Endothelial cell of umbilical vein (primary cell): ENCODE measurements around the gene JDP2. TPM values are rescaled to one million over a fixed set of nuclear protein-coding genes. Genes with fewer than 3 reads are reported as not detected.

Experiments
- BruUV-seq: library from RNA; stranded (reverse); fragments of 400-500 nt; replicated peaks from 2 replicates; lab custom pipeline; 2021; lab: Mats Ljungman, UMichigan
- CTCF ChIA-PET: fragments of 300-600, 350-600 bp; sonication (Branson Sonifier 250); formaldehyde crosslinking; loops from one replicate; lab custom pipeline; 2021; ENCODE audit warnings: antibody characterized with exemption, inconsistent platforms; lab: Charles Lee
- POLR2A ChIA-PET: fragments of 300-600, 350-600 bp; sonication (Branson Sonifier 250); formaldehyde crosslinking; loops from one replicate; lab custom pipeline; 2021; ENCODE audit warnings: antibody characterized with exemption, inconsistent platforms; lab: Charles Lee
- DNase-seq: peaks from one replicate; pipeline ENCODE4 v3.0.0-alpha.2; 2011; ENCODE audit warnings: low read depth, low spot score
- FAIRE-seq: peaks from 2 replicates; lab custom pipeline; 2011; peaks lifted over from hg19 to GRCh38; lab: Jason Lieb, UNC
- H2AFZ ChIP-seq: 2 replicates; pipeline ENCODE4 v1.6.0; 2012; ENCODE audit warnings: low read depth, low read length, control low read depth, inconsistent platforms
- H3K27ac ChIP-seq: 2 replicates; pipeline ENCODE4 v1.5.1; 2011; ENCODE audit warnings: low read depth, mild to moderate bottlenecking, control low read depth, low read length, moderate library complexity; ENCODE audit not compliant: insufficient read depth
- H3K27me3 ChIP-seq, 2 experiments: 2 replicates each; pipeline versions ENCODE4 v1.6.0 to v1.6.1; 2011; ENCODE audit warnings: low read length in 2 of 2, mixed read lengths in 1 of 2; ENCODE audit not compliant: control insufficient read depth in 2 of 2, insufficient read depth in 2 of 2
- H3K36me3 ChIP-seq, 2 experiments: 2 replicates in 1 of 2; 3 replicates in 1 of 2; pipeline ENCODE4 v1.5.1; 2011; ENCODE audit warnings: low read length in 2 of 2, mild to moderate bottlenecking in 1 of 2, moderate library complexity in 1 of 2; ENCODE audit not compliant: control insufficient read depth in 2 of 2, insufficient read depth in 2 of 2; ENCODE audit errors: extremely low read depth in 1 of 2
- H3K4me1 ChIP-seq: 3 replicates; pipeline ENCODE4 v1.5.1; 2011; ENCODE audit warnings: mild to moderate bottlenecking, low read length; ENCODE audit not compliant: control insufficient read depth, insufficient read depth; ENCODE audit errors: extremely low read depth
- H3K4me2 ChIP-seq: 2 replicates; pipeline ENCODE4 v1.6.1; 2011; ENCODE audit warnings: low read length, control low read depth, mixed read lengths; ENCODE audit not compliant: insufficient read depth
- H3K4me3 ChIP-seq, 3 experiments: fragments of 200-600 bp in 1 of 3; sonication (generic), shearing (Covaris generic) in 1 of 3; replicated peaks in 1 of 3; 2 replicates each; pipeline ENCODE4 v1.5.1; 2011 to 2016; ENCODE audit warnings: control low read depth in 3 of 3, low read length in 3 of 3, mild to moderate bottlenecking in 2 of 3, inconsistent platforms in 1 of 3, low read depth in 1 of 3, moderate library complexity in 1 of 3; ENCODE audit not compliant: insufficient read depth in 1 of 3
- H3K79me2 ChIP-seq: 2 replicates; pipeline ENCODE4 v1.6.0; 2012; ENCODE audit warnings: low read length, inconsistent platforms; ENCODE audit not compliant: control insufficient read depth, insufficient read depth
- H3K9ac ChIP-seq: replicated peaks from 2 replicates; pipeline ENCODE3; 2011; ENCODE audit warnings: low read length, control low read depth; ENCODE audit not compliant: insufficient read depth; ENCODE audit errors: extremely low read depth
- H3K9me1 ChIP-seq: replicated peaks from 3 replicates; pipeline ENCODE4 v1.6.0; 2011; ENCODE audit warnings: mild to moderate bottlenecking, low read length; ENCODE audit not compliant: control insufficient read depth, insufficient read depth; ENCODE audit errors: extremely low read depth
- H3K9me3 ChIP-seq: replicated peaks from 2 replicates; pipeline ENCODE4 v1.5.1; 2012; ENCODE audit warnings: low read length, inconsistent platforms; ENCODE audit not compliant: control insufficient read depth, insufficient read depth
- H4K20me1 ChIP-seq: replicated peaks from 2 replicates; pipeline ENCODE3; 2011; ENCODE audit warnings: mild to moderate bottlenecking, low read length; ENCODE audit not compliant: control insufficient read depth, insufficient read depth; ENCODE audit errors: extremely low read depth
- EZH2 ChIP-seq: IDR thresholded peaks from 2 replicates; pipeline ENCODE4 v1.6.1; 2012; ENCODE audit warnings: borderline replicate concordance, low read depth, mild to moderate bottlenecking, moderate library complexity, low read length, inconsistent platforms; ENCODE audit not compliant: severe bottlenecking
- FOS ChIP-seq: IDR thresholded peaks from 2 replicates; pipeline ENCODE4 v1.6.1; 2011; ENCODE audit warnings: mild to moderate bottlenecking, low read length, moderate library complexity, borderline replicate concordance; ENCODE audit not compliant: insufficient read depth
- GATA2 ChIP-seq: IDR thresholded peaks from 2 replicates; pipeline ENCODE4 v1.7.0; 2011; ENCODE audit warnings: low read depth, mild to moderate bottlenecking, moderate library complexity, mixed read lengths, low read length; ENCODE audit not compliant: insufficient read length, insufficient read depth
- JUN ChIP-seq: IDR thresholded peaks from 2 replicates; pipeline ENCODE4 v1.6.1; 2011; ENCODE audit warnings: borderline replicate concordance, low read depth; ENCODE audit not compliant: insufficient read length, insufficient read depth
- MAX ChIP-seq: IDR thresholded peaks from 2 replicates; pipeline ENCODE4 v1.6.1; 2011; ENCODE audit not compliant: insufficient read depth, insufficient read length
- MYC ChIP-seq: IDR thresholded peaks from one replicate; pipeline ENCODE4 v1.6.1; 2011; ENCODE audit warnings: mild to moderate bottlenecking, low read depth, low read length
- POLR2A ChIP-seq: IDR thresholded peaks from 2 replicates; pipeline ENCODE4 v1.6.1; 2012; ENCODE audit warnings: low read depth, mild to moderate bottlenecking, control low read depth, low read length
- POLR2AphosphoS5 ChIP-seq: IDR thresholded peaks from 2 replicates; pipeline ENCODE4 v1.6.1; 2012; ENCODE audit warnings: low read depth, mild to moderate bottlenecking, control low read depth, low read length, moderate library complexity; ENCODE audit not compliant: insufficient read depth
- dilution Hi-C: fragments of 300-500 bp; cut with MboI; formaldehyde crosslinking; loops from one replicate; pipeline ENCODE4 v1.15.0; 2019; ENCODE audit warnings: low sequenced_read_pairs; ENCODE audit not compliant: extremely low pct_ligation_motif_present
- intact Hi-C: fragments of 100-400 bp; cut with micrococcal nuclease; formaldehyde crosslinking; loops from one replicate; pipeline ENCODE4 v1.10.0; 2022
- polyA plus RNA-seq, 4 experiments: library from polyadenylated mRNA; depleted of rRNA in 3 of 4; stranded (reverse) in 3 of 4; unstranded in 1 of 4; fragments of >200 nt; gene quantifications; 2 replicates each; pipeline versions ENCODE4 v1.2.1 to v1.2.3, GENCODE V29; 2011 to 2012; ENCODE audit warnings: missing spikeins in 1 of 4
- total RNA-seq: library from RNA; stranded (reverse); gene quantifications from 2 replicates; pipeline ENCODE4 v1.2.3, GENCODE V29; 2021
- TF ChIP-seq, protein P1 (sequence below), 2 donors: IDR thresholded peaks; 1 replicate in 1 of 2; 2 replicates in 1 of 2; pipeline ENCODE4 v1.5.1; 2011; ENCODE audit warnings: low read length in 2 of 2, mild to moderate bottlenecking in 2 of 2, moderate library complexity in 2 of 2, control low read depth in 1 of 2, inconsistent platforms in 1 of 2, low read depth in 1 of 2; ENCODE audit not compliant: insufficient read depth in 1 of 2; ENCODE audit errors: extremely low read depth in 1 of 2

The JDP2 gene
- total and polyA plus RNA-seq, 2 donors (not counting 3 experiments of a cell fraction or from before 2014, with no cell fraction given), result 3.2 to 10.6 TPM

- H3K4me1 ChIP-seq, result no peaks in the 10 kb centered on the region
- H3K4me2 ChIP-seq, result no peak overlapping the region
- no peak overlapping the region for H2AFZ ChIP-seq
- no peak overlapping the region for H3K9ac ChIP-seq
- dilution Hi-C loops, result no loop called here
- no peak for FAIRE-seq
- H3K9me1 ChIP-seq, result no peaks in the 10 kb centered on the region
- ChIA-PET CTCF (interaction anchor here (1.3 kb wide), 1 partner anchor 16 kb away, joined by 3 read pairs; no protein-coding TSS in a partner anchor), POLR2A (interaction anchor here (0.6 kb wide), 1 partner anchor 1074 kb away, joined by 3 read pairs; no protein-coding TSS in a partner anchor)
- no peaks in the 10 kb centered on the region for H4K20me1 ChIP-seq
- H3K79me2 ChIP-seq, result no peaks in the 10 kb centered on the region
- no peak for DNase-seq
- H3K4me3 ChIP-seq, result no peak overlapping the region
- no TSS peak for BruUV-seq
- no peaks in the 10 kb centered on the region for H3K36me3 ChIP-seq
- H3K27me3 ChIP-seq, result no peaks in the 10 kb centered on the region
- TF ChIP-seq, protein P1, sequence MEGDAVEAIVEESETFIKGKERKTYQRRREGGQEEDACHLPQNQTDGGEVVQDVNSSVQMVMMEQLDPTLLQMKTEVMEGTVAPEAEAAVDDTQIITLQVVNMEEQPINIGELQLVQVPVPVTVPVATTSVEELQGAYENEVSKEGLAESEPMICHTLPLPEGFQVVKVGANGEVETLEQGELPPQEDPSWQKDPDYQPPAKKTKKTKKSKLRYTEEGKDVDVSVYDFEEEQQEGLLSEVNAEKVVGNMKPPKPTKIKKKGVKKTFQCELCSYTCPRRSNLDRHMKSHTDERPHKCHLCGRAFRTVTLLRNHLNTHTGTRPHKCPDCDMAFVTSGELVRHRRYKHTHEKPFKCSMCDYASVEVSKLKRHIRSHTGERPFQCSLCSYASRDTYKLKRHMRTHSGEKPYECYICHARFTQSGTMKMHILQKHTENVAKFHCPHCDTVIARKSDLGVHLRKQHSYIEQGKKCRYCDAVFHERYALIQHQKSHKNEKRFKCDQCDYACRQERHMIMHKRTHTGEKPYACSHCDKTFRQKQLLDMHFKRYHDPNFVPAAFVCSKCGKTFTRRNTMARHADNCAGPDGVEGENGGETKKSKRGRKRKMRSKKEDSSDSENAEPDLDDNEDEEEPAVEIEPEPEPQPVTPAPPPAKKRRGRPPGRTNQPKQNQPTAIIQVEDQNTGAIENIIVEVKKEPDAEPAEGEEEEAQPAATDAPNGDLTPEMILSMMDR (IDR thresholded peaks at IDR 0.05; ENCODE audit: extremely low read depth in 1 of 2, insufficient read depth in 1 of 2, low read depth in 1 of 2, low read length in 2 of 2), result no peak
- TF ChIP-seq JUN (no peak), POLR2A (no peak), MYC (no peak), FOS (no peak), GATA2 (no peak), POLR2AphosphoS5 (no peak), EZH2 (no peak), MAX (no peak)
- no peak overlapping the region for H3K27ac ChIP-seq
- H3K9me3 ChIP-seq, result no peaks in the 10 kb centered on the region
- intact Hi-C loops, result no loop called here
Measured at GRCh38 chr14:75464626-75465025, 36.8 kb downstream of the JDP2 start.
